ENCODE measurements around the gene PSKH1.

PSKH1 gene

DNA sequence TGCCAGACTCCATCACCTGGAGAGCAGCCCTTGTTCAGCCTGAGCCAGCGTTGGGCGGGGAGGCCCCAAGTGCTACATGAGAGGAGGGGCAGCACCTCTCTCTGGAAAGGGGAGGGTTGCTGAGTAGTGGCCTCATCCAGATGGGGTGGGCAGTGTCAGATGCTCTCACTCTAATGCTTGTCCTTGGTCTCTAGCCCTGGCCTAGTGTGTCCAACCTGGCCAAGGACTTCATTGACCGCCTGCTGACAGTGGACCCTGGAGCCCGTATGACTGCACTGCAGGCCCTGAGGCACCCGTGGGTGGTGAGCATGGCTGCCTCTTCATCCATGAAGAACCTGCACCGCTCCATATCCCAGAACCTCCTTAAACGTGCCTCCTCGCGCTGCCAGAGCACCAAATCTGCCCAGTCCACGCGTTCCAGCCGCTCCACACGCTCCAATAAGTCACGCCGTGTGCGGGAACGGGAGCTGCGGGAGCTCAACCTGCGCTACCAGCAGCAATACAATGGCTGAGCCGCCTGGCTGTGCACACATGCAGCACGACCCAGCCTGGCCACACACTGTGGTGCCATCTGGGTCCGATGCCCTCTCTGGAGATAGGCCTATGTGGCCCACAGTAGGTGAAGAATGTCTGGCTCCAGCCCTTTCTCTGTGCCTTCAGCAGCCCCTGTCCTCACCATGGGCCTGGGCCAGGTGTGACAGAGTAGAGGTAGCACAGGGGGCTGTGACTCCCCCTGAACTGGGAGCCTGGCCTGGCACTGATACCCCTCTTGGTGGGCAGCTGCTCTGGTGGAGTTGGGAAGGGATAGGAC, 34.3 kb downstream of the PSKH1 start:
- Histone ChIP-seq H3K27ac (replicated peaks) (no peak overlapping the region), H3K27me3 (ENCODE audit: insufficient read depth, poor library complexity, severe bottlenecking) (no peaks in the 10 kb centered on the region), H3K4me3 (replicated peaks; ENCODE audit: insufficient read depth, low read length) (no peak overlapping the region)
- DNase-seq (ENCODE audit: low read depth in 1 of 2, low spot score in 1 of 2) = no peak
- TF ChIP-seq POLR2AphosphoS5 (IDR thresholded peaks at IDR 0.05; ENCODE audit: low read depth) (no peak), GABPA (IDR thresholded peaks at IDR 0.05; ENCODE audit: low read depth) (no peak), SPI1 (IDR thresholded peaks at IDR 0.05; ENCODE audit: borderline replicate concordance, low read depth) (no peak)
- TF ChIP-seq, protein P1, sequence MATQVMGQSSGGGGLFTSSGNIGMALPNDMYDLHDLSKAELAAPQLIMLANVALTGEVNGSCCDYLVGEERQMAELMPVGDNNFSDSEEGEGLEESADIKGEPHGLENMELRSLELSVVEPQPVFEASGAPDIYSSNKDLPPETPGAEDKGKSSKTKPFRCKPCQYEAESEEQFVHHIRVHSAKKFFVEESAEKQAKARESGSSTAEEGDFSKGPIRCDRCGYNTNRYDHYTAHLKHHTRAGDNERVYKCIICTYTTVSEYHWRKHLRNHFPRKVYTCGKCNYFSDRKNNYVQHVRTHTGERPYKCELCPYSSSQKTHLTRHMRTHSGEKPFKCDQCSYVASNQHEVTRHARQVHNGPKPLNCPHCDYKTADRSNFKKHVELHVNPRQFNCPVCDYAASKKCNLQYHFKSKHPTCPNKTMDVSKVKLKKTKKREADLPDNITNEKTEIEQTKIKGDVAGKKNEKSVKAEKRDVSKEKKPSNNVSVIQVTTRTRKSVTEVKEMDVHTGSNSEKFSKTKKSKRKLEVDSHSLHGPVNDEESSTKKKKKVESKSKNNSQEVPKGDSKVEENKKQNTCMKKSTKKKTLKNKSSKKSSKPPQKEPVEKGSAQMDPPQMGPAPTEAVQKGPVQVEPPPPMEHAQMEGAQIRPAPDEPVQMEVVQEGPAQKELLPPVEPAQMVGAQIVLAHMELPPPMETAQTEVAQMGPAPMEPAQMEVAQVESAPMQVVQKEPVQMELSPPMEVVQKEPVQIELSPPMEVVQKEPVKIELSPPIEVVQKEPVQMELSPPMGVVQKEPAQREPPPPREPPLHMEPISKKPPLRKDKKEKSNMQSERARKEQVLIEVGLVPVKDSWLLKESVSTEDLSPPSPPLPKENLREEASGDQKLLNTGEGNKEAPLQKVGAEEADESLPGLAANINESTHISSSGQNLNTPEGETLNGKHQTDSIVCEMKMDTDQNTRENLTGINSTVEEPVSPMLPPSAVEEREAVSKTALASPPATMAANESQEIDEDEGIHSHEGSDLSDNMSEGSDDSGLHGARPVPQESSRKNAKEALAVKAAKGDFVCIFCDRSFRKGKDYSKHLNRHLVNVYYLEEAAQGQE (IDR thresholded peaks at IDR 0.05; ENCODE audit: insufficient replicate concordance, low read depth) = no peak
- TF ChIP-seq, protein P2, sequence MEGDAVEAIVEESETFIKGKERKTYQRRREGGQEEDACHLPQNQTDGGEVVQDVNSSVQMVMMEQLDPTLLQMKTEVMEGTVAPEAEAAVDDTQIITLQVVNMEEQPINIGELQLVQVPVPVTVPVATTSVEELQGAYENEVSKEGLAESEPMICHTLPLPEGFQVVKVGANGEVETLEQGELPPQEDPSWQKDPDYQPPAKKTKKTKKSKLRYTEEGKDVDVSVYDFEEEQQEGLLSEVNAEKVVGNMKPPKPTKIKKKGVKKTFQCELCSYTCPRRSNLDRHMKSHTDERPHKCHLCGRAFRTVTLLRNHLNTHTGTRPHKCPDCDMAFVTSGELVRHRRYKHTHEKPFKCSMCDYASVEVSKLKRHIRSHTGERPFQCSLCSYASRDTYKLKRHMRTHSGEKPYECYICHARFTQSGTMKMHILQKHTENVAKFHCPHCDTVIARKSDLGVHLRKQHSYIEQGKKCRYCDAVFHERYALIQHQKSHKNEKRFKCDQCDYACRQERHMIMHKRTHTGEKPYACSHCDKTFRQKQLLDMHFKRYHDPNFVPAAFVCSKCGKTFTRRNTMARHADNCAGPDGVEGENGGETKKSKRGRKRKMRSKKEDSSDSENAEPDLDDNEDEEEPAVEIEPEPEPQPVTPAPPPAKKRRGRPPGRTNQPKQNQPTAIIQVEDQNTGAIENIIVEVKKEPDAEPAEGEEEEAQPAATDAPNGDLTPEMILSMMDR (IDR thresholded peaks at IDR 0.05; ENCODE audit: insufficient read depth, low read length) = no peak

DNA sequence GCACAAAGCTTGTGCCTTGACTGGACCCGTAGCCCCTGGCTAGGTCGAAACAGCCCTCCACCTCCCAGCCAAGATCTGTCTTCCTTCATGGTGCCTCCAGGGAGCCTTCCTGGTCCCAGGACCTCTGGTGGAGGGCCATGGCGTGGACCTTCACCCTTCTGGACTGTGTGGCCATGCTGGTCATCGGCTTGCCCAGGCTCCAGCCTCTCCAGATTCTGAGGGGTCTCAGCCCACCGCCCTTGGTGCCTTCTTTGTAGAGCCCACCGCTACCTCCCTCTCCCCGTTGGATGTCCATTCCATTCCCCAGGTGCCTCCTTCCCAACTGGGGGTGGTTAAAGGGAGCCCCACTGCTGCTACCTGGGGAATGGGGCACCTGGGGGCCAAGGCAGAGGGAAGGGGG, 35.1 kb downstream of the PSKH1 start:
- H3K27ac ChIP-seq (replicated peaks) = no peak overlapping the region
- DNase-seq (ENCODE audit: low read depth in 1 of 2, low spot score in 1 of 2) = no peak
- TF ChIP-seq, protein P1 (IDR thresholded peaks at IDR 0.05; ENCODE audit: insufficient replicate concordance, low read depth) = no peak
- no peak for TF ChIP-seq GABPA (IDR thresholded peaks at IDR 0.05; ENCODE audit: low read depth)
- no peak for TF ChIP-seq SPI1 (IDR thresholded peaks at IDR 0.05; ENCODE audit: borderline replicate concordance, low read depth)
- no peak for TF ChIP-seq POLR2AphosphoS5 (IDR thresholded peaks at IDR 0.05; ENCODE audit: low read depth)
- TF ChIP-seq, protein P2 (IDR thresholded peaks at IDR 0.05; ENCODE audit: insufficient read depth, low read length) = no peak
- H3K4me3 ChIP-seq (replicated peaks; ENCODE audit: insufficient read depth, low read length) = no peak overlapping the region
- no peaks in the 10 kb centered on the region for H3K27me3 ChIP-seq (ENCODE audit: insufficient read depth, poor library complexity, severe bottlenecking)

DNA sequence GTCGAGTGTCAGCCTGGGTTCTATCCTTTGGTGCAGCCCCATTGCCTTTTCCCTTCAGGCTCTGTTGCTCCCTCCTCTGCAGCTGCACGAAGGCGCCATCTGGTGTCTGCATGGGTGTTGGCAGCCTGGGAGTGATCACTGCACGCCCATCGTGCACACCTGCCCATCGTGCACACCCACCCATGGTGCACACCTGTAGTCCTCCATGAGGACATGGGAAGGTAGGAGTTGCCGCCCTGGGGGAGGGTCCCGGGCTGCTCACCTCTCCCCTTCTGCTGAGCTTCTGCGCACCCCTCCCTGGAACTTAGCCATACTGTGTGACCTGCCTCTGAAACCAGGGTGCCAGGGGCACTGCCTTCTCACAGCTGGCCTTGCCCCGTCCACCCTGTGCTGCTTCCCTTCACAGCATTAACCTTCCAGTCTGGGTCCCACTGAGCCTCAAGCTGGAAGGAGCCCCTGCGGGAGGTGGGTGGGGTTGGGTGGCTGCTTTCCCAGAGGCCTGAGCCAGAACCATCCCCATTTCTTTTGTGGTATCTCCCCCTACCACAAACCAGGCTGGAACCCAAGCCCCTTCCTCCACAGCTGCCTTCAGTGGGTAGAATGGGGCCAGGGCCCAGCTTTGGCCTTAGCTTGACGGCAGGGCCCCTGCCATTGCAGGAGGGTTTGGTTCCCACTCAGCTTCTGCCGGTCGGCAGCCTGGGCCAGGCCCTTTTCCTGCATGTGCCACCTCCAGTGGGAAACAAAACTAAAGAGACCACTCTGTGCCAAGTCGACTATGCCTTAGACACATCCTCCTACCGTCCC, 35.7 kb downstream of the PSKH1 start:
- no peak overlapping the region for H3K27ac ChIP-seq (replicated peaks)
- TF ChIP-seq POLR2AphosphoS5 (IDR thresholded peaks at IDR 0.05; ENCODE audit: low read depth) (peak; percentile 20; the same call in 1 of the 2 replicates), SPI1 (IDR thresholded peaks at IDR 0.05; ENCODE audit: borderline replicate concordance, low read depth) (no peak)
- TF ChIP-seq, protein P2 (IDR thresholded peaks at IDR 0.05; ENCODE audit: insufficient read depth, low read length) = peak; percentile 97

More for the DNA sequence above, 35.7 kb downstream of the PSKH1 start:
- Histone ChIP-seq H3K27me3 (ENCODE audit: insufficient read depth, poor library complexity, severe bottlenecking) (no peaks in the 10 kb centered on the region), H3K4me3 (replicated peaks; ENCODE audit: insufficient read depth, low read length) (no peak overlapping the region)
- DNase-seq (ENCODE audit: low read depth in 1 of 2, low spot score in 1 of 2) = peak; percentile 43 to 76

Data from HL-60 (cell line).